HG03442 (cell line): ENCODE measurements around the gene ARL5A.

Source experiments
- ATAC-seq: cut with Tn5 transposase; IDR thresholded peaks from one replicate; pipeline ENCODE4 v1.9.1; 2021; ENCODE audit warnings: mild to moderate bottlenecking, moderate library complexity; ENCODE audit not compliant: unreplicated experiment

The ARL5A gene

GRCh38 chr2:151767536-151767935 is 60.7 kb downstream of the ARL5A start:
- ATAC-seq = no peak

- peak; percentile 53 for ATAC-seq
Observed at GRCh38 chr2:151766437-151767153, 61.6 kb downstream of the ARL5A start.

- ATAC-seq = no peak
Observed at GRCh38 chr2:151765760-151766410, 62.3 kb downstream of the ARL5A start.

GRCh38 chr2:151762694-151763093 is 65.5 kb downstream of the ARL5A start:
- no peak for ATAC-seq

GRCh38 chr2:151761687-151762086 is 66.5 kb downstream of the ARL5A start:
- no peak for ATAC-seq

GRCh38 chr2:151761193-151761592 is 67.0 kb downstream of the ARL5A start:
- ATAC-seq = no peak

GRCh38 chr2:151760139-151760650 is 68.0 kb downstream of the ARL5A start:
- no peak for ATAC-seq

- no peak for ATAC-seq
Observed at GRCh38 chr2:151758744-151759143, 69.5 kb downstream of the ARL5A start.

- no peak for ATAC-seq
Observed at GRCh38 chr2:151757861-151758260, 70.4 kb downstream of the ARL5A start.

- no peak for ATAC-seq
Observed at GRCh38 chr2:151756820-151757219, 71.4 kb downstream of the ARL5A start.

- ATAC-seq = no peak
Observed at GRCh38 chr2:151754253-151754897, 73.8 kb downstream of the ARL5A start.

GRCh38 chr2:151753540-151753939 is 74.7 kb downstream of the ARL5A start:
- no peak for ATAC-seq
